ENCODE measurements around the gene MS4A12. TPM values are rescaled to one million over a fixed set of nuclear protein-coding genes. Genes with fewer than 3 reads are reported as not detected.

The MS4A12 gene
- total RNA-seq, result not detected in 2 replicates

GRCh38 chr11:60492488-60493009 is at the start of gene MS4A12:
TSS of gene MS4A12 (plus strand) at chr11:60492778. CDS start at chr11:60497319, 4,541 bp downstream.

GRCh38 chr11:60455531-60456042 is 37.0 kb upstream of the MS4A12 start, which contains the start of gene MS4A1:
TSS of gene MS4A1 (plus strand) at chr11:60455847. CDS start at chr11:60462375, 6,528 bp downstream.

GRCh38 chr11:60515144-60515855 is 22.7 kb downstream of the MS4A12 start, which contains the start of gene MS4A13:
TSS of gene MS4A13 (plus strand) at chr11:60515392. CDS start at chr11:60518084, 2,692 bp downstream.

Other genes starting within 250 kb of the MS4A12 start
- gene MS4A4E, start 249.6 kb upstream of the MS4A12 start, total RNA-seq, result not detected in 2 replicates
- gene MS4A4A, start 212.1 kb upstream of the MS4A12 start, total RNA-seq, result not detected in 2 replicates
- not detected in 2 replicates for gene MS4A6E, start 165.5 kb upstream of the MS4A12 start, total RNA-seq
- not detected in 2 replicates for gene MS4A7, start 114.2 kb upstream of the MS4A12 start, total RNA-seq
- not detected in 2 replicates for gene MS4A14, start 96.3 kb upstream of the MS4A12 start, total RNA-seq
- not detected in 2 replicates for gene MS4A5, start 63.2 kb upstream of the MS4A12 start, total RNA-seq
- not detected in 2 replicates for gene MS4A1, start 36.9 kb upstream of the MS4A12 start, total RNA-seq
- not detected in 2 replicates for gene MS4A13, start 22.6 kb downstream of the MS4A12 start, total RNA-seq
- gene MS4A8, start 206.8 kb downstream of the MS4A12 start, total RNA-seq, result not detected in 2 replicates
- not detected in 2 replicates for gene MS4A18, start 231.9 kb downstream of the MS4A12 start, total RNA-seq